HCEC 1CT (cell line): Measurements from ENCODE around the gene CDON.

Experiments used
- DNase-seq: peaks from one replicate; pipeline ENCODE4 v3.0.0-alpha.2; 2017

Gene CDON

GRCh38 chr11:126083829-126084607 is 21.4 kb upstream of the CDON start:
- DNase-seq = no peak

GRCh38 chr11:126082251-126083109 is 19.8 kb upstream of the CDON start:
- no peak for DNase-seq

DNA sequence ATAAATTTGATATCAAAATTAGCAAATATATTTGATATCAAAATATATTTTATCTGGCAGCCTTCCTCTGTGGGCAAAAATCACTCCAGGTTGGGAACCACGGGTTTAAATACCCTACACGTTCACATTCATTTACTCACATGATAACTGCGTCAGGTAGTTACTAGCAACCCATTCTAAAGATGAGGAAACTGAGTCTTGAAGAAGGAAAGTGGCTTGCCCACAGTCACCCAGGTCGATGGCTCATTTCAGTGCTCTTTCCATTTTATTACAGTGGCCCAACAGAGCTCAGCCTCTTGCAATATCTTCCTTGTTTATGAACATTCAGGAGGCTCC is 19.2 kb upstream of the CDON start:
- no peak for DNase-seq

- no peak for DNase-seq
Observed at GRCh38 chr11:126080161-126080941, 17.7 kb upstream of the CDON start.

DNA sequence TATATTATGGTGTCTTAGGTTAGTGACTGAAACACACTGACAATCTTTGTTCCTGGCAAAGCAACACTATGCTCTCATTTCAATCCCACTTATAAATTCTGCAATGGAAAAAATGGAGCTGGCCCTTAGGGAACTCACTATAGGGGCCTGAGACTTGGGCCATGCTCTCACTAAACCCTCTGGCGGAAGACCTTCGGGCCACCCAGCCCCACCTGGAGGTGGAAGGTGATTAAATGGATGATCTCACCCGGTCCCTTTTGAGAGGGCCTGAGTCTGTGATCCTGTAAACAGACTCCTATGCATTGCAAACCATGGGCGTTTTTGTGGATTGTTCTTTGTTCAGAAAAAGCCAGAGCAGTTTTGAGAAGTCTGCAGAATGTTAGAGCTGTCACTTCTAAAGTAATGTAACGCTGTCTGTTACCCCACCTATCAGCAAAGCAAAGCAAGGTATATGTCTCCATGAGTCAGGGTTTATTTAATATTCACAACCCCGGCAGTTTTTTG is 17.0 kb upstream of the CDON start:
- DNase-seq = no peak

GRCh38 chr11:126076641-126077040 is 14.0 kb upstream of the CDON start:
- no peak for DNase-seq

DNA sequence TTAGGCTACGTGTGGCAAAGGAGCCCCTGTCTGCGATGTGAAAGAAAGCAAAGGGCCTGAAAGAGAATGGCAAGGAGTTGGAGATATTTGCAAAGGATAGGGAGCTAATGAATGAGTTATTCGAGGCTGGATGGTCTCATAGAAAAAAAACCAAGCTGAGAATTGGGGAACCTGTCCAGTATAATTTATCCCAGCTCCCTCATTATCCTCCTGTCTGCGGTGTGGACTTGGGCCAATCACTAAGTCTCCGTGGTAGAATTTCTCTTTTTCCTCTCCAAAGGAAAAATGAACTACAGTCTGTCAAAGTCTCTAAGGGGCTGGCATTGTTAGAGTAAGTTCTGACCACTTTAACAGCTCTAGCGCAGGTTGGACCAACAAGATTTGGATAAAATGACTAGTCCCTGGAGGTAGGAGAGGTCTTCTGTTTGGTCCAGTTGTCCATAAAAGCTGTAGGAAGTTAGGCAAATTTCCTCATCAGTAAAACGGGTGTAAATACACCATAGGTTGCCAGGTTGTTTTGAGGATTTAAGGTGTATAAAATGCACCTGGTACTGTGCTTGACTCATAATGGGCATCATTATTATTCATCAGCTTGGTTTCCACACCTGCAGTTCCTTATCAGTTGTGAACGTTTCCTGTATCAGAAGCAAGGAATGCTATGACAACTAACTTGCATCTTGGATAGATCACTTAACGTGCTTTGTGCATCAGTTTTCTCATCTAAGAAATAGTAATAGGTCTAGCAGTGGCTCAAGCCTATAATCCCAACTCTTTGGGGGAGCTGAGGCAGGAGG is 10.3 kb upstream of the CDON start:
- no peak for DNase-seq

DNA sequence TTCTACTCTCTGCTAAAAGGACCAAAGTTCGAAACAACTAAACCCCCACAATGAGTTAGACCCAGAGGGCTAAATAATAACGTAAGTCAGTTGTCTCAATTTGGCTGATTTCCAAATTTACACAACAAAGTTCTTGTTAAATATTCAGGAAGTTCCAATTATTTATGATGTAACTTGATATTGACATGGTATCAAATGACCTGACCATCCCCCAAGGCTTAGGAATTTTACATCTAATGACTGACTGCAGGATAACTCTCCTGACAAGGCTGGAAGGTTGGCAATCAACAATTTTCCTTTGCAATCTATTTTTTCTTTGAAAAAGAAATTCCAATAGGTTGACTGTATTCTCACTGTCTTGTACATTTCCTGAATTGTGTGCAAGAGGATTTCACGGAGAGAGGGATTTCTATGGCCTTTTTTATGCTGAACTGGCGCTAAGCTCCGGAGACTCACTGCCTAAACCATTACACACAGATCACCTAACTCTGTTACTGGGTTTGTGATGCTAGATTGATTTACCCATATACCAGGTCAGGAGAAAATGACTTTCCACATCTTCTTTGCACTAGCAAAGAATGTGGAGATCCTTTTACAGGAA is 9.6 kb upstream of the CDON start:
- DNase-seq = no peak

DNA sequence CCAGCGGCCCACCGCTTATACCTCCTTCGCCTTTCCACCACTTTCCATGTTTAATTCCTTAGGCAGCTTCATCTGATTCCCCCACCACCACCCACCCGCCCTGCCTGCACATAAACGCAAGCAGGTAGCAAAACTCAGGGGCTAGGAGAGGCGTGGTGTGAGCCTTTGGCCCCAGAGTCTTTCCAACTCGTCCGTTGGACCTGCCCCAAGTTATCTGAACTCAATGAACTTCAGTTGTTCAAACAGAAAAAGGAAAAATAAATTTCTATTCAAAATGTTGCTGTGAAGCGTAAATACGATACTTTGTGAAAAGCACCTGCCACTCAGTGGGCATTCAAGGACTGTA is 814 bp upstream of the CDON start:
- no peak for DNase-seq

DNA sequence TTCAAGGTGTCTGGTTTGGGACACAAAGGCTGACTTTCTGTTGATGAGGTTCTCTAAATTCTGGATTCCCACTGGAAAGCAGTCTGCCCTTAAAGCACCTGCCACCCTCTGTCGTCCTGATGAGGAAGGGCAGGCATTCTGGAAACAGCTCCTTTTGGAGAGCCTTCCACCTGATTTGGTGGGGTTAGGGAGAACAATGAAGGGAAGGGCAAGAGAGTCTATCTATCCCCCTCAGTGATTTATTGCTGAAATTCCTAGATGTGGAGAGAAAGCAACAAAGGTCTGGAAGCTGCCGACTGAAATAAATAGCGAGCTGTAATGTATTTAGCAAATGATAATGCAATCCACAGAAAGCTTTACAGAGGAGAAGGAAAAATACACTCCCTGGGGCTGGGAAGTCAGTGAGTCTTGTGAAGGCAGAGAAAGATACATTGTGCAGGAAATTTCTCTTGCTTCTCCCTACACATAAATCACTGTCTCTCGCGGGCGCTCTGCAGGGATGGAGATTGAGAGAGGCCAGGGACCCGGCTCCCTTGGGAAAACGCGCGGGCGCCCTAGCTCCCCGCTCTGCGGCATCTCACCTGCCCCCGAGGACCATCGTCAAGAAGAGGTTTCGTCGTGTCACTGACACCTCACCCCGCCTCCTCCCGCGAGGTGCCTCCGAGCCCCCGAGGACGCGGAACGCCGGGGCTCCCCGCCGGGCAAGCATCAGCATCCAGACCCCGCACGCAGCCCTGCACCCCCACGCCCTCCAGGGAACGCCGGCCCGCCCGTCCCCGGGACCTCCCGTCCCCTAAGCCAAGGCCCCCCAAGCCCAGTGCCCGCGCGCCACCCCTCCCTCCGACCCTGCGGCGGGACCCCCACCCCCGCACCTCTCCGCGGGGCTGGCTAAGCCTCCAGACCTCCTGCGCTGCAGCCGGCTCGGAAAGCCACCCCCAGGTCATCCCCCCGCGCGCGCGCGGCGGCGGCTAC is 673 bp downstream of the CDON start:
- DNase-seq = peak; percentile 16

DNA sequence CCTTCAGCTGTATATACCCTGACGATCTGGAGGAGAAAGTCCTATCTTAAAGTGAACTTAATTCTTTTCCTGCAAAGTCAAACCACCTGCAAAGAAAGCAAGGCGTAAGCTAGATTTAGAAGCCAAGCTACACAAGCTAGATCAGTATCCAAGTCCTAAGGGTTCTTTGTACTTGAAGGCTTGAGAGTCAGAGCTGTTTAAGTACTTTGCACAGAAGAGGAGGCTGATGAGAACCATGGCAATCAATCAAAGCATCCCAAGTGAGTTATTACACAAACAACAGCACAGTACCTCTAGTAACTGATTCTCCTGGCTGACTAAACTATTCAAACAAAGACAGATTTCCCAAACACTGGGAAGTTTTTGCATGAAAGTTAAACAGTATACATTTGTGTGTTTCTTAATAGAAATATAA is 1.9 kb downstream of the CDON start:
- DNase-seq = no peak

GRCh38 chr11:126059238-126059781 is 3.4 kb downstream of the CDON start:
- no peak for DNase-seq

GRCh38 chr11:126058105-126058874 is 4.4 kb downstream of the CDON start:
- no peak for DNase-seq

DNA sequence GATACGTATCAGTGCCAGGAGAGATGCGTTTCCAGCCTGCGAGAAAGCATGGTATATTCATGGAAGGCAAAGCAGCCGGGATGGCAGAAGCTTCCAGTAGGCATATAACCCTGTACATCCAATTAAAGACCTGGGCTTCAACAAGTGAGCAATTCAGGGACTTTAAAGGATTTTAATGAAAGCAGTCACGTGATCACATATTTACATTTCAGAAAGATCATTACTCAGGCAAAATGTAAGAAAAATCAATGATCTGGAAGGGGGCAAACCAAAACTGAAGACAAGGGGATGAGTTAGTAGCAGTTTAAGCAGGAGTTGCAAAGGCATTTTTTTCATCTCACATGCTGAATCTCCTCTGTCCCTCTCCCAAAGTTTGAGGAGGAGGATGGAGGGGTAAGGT is 7.8 kb downstream of the CDON start:
- DNase-seq = no peak

DNA sequence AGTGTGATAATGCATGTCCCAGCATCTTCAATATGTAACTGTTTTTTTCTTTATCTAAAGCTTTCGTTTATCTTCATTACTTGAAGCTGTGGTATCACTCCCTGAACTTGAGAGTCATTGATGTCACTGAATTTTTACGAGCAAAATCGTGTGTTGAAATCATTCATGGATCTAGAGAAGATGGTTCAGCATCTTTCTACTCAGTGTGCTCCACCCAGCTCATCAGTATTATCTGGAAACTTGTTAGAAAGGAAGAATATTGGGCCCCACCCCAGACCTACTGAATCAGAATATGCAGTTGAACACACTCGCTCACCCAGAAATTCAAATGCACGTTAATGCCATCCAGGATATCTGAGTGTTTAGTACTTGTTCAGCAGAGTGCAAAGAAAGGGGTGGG is 8.3 kb downstream of the CDON start:
- no peak for DNase-seq

DNA sequence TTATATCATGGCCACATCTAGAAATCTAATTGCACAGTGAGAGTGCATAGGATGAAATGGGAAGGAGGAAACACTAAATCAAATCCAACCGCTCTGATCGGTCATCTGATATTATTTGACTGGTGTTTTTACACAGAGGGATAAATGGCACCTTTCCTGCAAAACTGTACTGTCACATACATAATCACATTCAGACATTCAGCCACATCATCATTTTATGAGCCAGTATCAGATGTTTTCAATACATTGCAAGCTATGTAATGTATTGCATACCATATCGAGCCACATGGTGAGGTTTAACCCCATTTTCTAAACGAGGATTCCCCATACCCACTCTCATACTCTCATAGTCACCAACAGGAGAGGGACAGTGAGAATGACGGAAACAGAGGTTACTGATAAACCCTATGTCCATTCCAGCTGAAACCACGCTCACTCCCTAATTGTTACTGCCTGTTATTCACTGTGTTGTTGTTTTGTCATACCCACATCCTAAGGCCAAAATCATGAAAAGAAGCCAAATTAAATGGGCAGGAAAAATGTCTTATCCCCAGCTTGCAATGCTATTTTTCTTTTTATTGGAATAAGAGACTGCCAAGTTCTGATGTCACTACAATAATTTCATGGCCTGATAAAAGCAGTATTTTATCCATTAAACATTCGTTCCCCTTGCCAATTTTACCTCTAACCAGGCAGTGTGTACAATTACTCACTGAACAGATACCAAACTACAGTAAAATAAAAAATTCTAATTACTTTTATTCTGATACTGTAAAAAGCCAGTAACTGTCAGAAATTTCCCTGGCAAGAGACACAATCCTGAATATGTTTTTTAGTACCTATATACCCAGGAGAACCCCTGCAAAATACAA is 9.0 kb downstream of the CDON start:
- no peak for DNase-seq

DNA sequence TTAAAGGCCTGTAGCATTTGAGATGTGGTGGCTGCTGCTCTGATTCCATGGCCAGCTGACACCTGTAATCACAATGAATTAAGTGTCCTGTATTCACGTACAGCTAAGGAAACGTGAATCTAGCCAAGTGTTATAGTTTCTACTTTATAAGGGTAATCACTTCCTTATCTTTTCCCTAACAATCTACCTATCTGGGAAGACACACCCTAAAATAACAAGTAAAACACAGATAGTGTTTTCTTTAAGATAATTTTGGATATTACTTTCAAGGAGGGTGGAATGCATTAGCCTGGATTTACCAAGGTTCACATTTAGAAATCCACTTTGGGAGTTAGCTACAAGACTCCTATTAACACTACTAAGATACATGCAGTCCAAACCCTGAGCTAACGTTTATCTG is 11.5 kb downstream of the CDON start:
- DNase-seq = no peak

DNA sequence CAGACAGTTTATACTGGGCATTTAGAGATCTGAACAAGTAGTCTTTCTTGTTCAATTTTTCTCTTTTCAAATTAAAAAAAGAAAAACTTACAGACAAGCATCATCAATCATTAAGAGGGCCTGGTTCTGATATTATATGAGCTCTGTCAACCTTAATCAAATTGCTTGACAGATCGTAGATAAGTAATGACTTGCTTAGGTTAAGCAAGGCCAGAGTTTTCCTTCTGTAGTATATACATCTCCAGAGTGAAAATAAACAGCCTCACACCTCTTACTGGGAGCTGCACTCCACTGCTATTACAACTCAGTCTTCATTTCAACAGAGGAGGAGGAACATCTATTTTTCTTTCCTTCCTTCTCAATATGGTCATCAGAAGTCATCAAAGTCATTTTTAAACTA is 13.5 kb downstream of the CDON start:
- DNase-seq = no peak

DNA sequence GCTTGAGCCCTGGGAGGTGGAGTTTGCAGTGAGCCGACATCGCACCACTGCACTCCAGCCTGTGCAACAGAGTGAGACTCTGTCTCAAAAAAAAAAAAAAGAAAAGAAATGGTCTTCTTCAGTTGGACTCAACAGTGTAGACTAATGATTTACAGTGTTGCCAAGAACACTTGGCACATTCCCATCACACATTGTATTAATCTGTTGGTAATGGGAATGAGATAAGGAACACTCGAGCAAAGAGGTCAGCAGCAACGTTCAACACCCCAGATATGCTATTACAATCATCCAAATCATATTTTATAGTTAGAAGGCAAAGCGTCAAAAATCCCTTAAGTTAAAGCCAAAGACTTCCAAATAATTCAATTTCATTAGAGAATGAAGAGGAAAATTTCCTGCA is 14.5 kb downstream of the CDON start:
- DNase-seq = no peak
